Endodermal cell (in vitro differentiated cells): Measurements from ENCODE around the gene TNFRSF1B. TPM values are rescaled to one million over a fixed set of nuclear protein-coding genes. Genes with fewer than 3 reads are reported as not detected.

ENCODE experiments used
- DNase-seq: peaks from one replicate; pipeline ENCODE4 v3.0.0-alpha.2; 2017
- H3K27ac ChIP-seq: 2 replicates; pipeline ENCODE4 v1.5.1; 2013; ENCODE audit warnings: mild to moderate bottlenecking, low read depth, low read length, moderate library complexity
- H3K27me3 ChIP-seq: 2 replicates; pipeline ENCODE4 v1.6.1; 2013; ENCODE audit warnings: mild to moderate bottlenecking, low read length, moderate library complexity; ENCODE audit not compliant: insufficient read depth, control insufficient read depth, poor library complexity, severe bottlenecking
- H3K36me3 ChIP-seq: 2 replicates; pipeline ENCODE4 v1.7.0; 2013; ENCODE audit warnings: mild to moderate bottlenecking, low read length, moderate library complexity; ENCODE audit not compliant: control insufficient read depth, insufficient read depth
- H3K4me1 ChIP-seq: one replicate; pipeline ENCODE4 v1.7.0; 2013; ENCODE audit warnings: low read length; ENCODE audit not compliant: control insufficient read depth, insufficient read depth
- H3K4me3 ChIP-seq: 2 replicates; pipeline ENCODE4 v1.5.1; 2013; ENCODE audit warnings: mild to moderate bottlenecking, low read length, moderate library complexity
- H3K9ac ChIP-seq: 2 replicates; pipeline ENCODE4 v1.6.1; 2013; ENCODE audit warnings: mild to moderate bottlenecking, low read length, moderate library complexity; ENCODE audit not compliant: poor library complexity, severe bottlenecking; ENCODE audit errors: extremely low read depth
- H3K9me3 ChIP-seq: 2 replicates; pipeline ENCODE4 v1.6.1; 2013; ENCODE audit warnings: mild to moderate bottlenecking, low read length, moderate library complexity; ENCODE audit not compliant: control insufficient read depth
- H3K27ac Mint-ChIP-seq: 2 replicates; pipeline ENCODE4 v1.8.0; 2020; ENCODE audit warnings: mixed read lengths
- H3K27me3 Mint-ChIP-seq: 2 replicates; pipeline ENCODE4 v1.8.0; 2021; ENCODE audit warnings: mild to moderate bottlenecking, mixed read lengths; ENCODE audit not compliant: insufficient read depth
- H3K36me3 Mint-ChIP-seq: 2 replicates; pipeline ENCODE4 v1.8.0; 2020; ENCODE audit warnings: low read depth, mixed read lengths
- H3K4me1 Mint-ChIP-seq: 2 replicates; pipeline ENCODE4 v1.8.0; 2020; ENCODE audit warnings: mixed read lengths
- H3K4me3 Mint-ChIP-seq: 2 replicates; pipeline ENCODE4 v1.8.0; 2020; ENCODE audit warnings: mild to moderate bottlenecking, moderate library complexity, mixed read lengths
- H3K9me3 Mint-ChIP-seq: 2 replicates; pipeline ENCODE4 v1.8.0; 2020; ENCODE audit warnings: mild to moderate bottlenecking, mixed read lengths
- WGBS, 2 experiments: methylation state at CpG; one replicate each; pipeline versions ENCODE4 v1.1.5 to v1.1.7; 2013; ENCODE audit warnings: missing lambda C conversion rate in 2 of 2, mixed read lengths in 1 of 2; ENCODE audit not compliant: insufficient coverage in 1 of 2, insufficient read length in 1 of 2; 5-methylcytosine and 5-hydroxymethylcytosine counted together
- total RNA-seq, 2 donors: library from RNA; stranded (reverse); fragmentation: NEBNext Ultra II Directional in 1 of 2; extraction: Animal tissue kit (Norgen Biotek cat#: 25700) in 1 of 2; gene quantifications; 2 replicates in 1 of 2; 3 replicates in 1 of 2; pipeline ENCODE4 v1.2.1, GENCODE V29; 2021
- TF ChIP-seq, protein P1 (sequence below): fragments of 200-600 bp; sonication (generic); conservative IDR thresholded peaks from 2 replicates; pipeline ENCODE4 v1.5.0; 2021; ENCODE audit warnings: antibody characterized with exemption, mild to moderate bottlenecking

The TNFRSF1B gene
- total RNA-seq, 2 donors from 2014 or later, result 0.24 to 0.40 TPM

DNA sequence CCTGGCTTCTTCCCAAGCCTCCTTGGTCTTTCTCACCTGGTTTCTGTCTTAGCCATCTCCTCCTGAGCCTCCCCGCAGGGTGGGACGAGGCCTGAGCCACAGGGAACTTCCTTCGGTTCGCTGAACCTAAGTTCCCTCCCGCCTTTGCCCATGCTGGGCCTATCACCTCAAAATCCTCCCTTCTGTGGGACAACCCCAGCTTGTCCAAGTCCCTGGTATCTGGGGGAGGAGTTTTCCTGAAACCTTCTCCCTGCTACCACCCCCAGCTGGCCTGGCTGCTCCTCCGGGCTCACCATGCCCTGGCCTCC is 35.4 kb downstream of the TNFRSF1B start:
- no peaks in the 10 kb centered on the region for H3K36me3 Mint-ChIP-seq
- H3K27ac Mint-ChIP-seq, result no peak overlapping the region
- H3K27me3 ChIP-seq, result no peaks in the 10 kb centered on the region
- peak; percentile 76 for DNase-seq
- peaks cover 4% of the 10 kb centered on the region for H3K4me1 Mint-ChIP-seq
- no peaks in the 10 kb centered on the region for H3K36me3 ChIP-seq
- H3K9me3 Mint-ChIP-seq, result no peaks in the 10 kb centered on the region
- 70 to 73% methylated on average over 5 to 6 of the region's 6 CpGs for WGBS, 2 experiments
- H3K4me3 ChIP-seq, result no peak overlapping the region
- H3K27ac ChIP-seq, result no peak overlapping the region
- no peaks in the 10 kb centered on the region for H3K4me1 ChIP-seq
- no peaks in the 10 kb centered on the region for H3K9me3 ChIP-seq
- H3K9ac ChIP-seq, result no peak overlapping the region
- TF ChIP-seq, protein P1, sequence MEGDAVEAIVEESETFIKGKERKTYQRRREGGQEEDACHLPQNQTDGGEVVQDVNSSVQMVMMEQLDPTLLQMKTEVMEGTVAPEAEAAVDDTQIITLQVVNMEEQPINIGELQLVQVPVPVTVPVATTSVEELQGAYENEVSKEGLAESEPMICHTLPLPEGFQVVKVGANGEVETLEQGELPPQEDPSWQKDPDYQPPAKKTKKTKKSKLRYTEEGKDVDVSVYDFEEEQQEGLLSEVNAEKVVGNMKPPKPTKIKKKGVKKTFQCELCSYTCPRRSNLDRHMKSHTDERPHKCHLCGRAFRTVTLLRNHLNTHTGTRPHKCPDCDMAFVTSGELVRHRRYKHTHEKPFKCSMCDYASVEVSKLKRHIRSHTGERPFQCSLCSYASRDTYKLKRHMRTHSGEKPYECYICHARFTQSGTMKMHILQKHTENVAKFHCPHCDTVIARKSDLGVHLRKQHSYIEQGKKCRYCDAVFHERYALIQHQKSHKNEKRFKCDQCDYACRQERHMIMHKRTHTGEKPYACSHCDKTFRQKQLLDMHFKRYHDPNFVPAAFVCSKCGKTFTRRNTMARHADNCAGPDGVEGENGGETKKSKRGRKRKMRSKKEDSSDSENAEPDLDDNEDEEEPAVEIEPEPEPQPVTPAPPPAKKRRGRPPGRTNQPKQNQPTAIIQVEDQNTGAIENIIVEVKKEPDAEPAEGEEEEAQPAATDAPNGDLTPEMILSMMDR, result no peak
- no peaks in the 10 kb centered on the region for H3K27me3 Mint-ChIP-seq
- no peak overlapping the region for H3K4me3 Mint-ChIP-seq

DNA sequence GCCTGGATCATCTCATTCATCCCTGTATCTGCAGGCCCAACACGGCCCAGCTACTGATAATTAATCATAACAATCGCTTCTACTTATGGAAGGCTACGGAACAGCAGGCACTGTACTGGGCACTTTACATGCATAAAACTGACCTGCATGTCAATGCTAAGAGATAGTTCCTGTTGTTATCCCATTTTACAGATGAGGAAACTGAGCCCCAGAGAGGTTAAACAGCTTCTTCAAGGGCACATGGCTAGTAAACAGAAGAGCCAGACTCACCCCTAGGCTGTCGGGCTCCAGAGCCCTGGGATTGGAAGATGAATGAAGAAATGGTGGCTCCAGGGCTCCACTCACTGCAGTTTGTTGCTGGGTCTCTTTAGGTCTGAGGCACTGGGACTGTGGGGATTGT is 35.8 kb downstream of the TNFRSF1B start:
- Histone ChIP-seq H3K4me3 (no peak overlapping the region), H3K9me3 (no peaks in the 10 kb centered on the region), H3K4me1 (no peaks in the 10 kb centered on the region), H3K27me3 (no peaks in the 10 kb centered on the region), H3K9ac (no peak overlapping the region), H3K36me3 (no peaks in the 10 kb centered on the region), H3K27ac (no peak overlapping the region)
- H3K4me1 Mint-ChIP-seq, result peaks cover 4% of the 10 kb centered on the region
- TF ChIP-seq, protein P1, result no peak
- DNase-seq, result no peak
- H3K4me3 Mint-ChIP-seq, result no peak overlapping the region
- no peak overlapping the region for H3K27ac Mint-ChIP-seq
- 89 to 97% methylated on average over 4 of the region's 4 CpGs for WGBS, 2 experiments
- no peaks in the 10 kb centered on the region for H3K36me3 Mint-ChIP-seq
- no peaks in the 10 kb centered on the region for H3K9me3 Mint-ChIP-seq
- H3K27me3 Mint-ChIP-seq, result no peaks in the 10 kb centered on the region

DNA sequence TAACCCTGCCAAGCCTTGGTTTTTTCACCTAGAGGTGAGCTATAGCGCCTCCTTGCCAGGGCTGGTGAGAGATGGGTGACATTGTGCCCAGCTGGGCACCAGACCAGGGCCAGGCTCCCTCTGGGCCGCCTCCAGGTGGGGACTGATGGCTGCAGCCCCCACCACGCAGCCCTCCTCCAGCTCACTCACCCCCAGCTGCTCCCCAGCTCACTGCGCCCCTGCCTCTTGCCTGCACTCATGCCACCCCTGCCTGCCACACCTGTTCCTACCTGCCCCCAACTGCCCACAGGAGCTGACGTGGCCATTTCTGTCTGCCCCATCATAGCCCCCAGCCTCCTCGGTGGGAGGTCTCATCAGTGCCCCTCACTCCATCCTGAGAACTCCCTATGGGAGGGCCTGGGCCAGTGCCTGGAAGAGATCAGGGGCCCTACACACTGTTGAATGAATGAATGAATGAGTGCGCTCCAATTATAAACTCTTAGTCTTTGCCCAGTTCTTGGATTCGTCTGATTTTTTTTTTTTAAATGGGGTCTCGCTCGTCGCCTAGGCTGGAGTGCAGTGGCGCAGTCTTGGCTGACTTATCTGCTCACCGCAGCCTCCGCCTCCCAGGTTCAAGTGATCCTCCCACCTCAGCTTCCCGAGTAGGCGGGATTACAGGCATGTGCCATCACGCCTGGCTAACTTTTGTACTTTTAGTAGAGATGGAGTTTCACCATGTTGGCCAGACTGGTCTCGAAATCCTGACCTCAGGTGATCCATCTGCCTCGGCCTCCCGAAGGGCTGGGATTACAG is 36.6 kb downstream of the TNFRSF1B start:
- TF ChIP-seq, protein P1, result no peak
- H3K9me3 ChIP-seq, result no peaks in the 10 kb centered on the region
- H3K27me3 Mint-ChIP-seq, result no peaks in the 10 kb centered on the region
- no peak overlapping the region for H3K9ac ChIP-seq
- no peaks in the 10 kb centered on the region for H3K36me3 Mint-ChIP-seq
- no peak for DNase-seq
- H3K27me3 ChIP-seq, result no peaks in the 10 kb centered on the region
- no peak overlapping the region for H3K27ac ChIP-seq
- no peaks in the 10 kb centered on the region for H3K4me1 ChIP-seq
- no peak overlapping the region for H3K4me3 ChIP-seq
- 84 to 90% methylated on average over 15 to 20 of the region's 20 CpGs for WGBS, 2 experiments
- H3K36me3 ChIP-seq, result no peaks in the 10 kb centered on the region
- no peak overlapping the region for H3K4me3 Mint-ChIP-seq
- H3K4me1 Mint-ChIP-seq, result peaks cover 4% of the 10 kb centered on the region
- H3K27ac Mint-ChIP-seq, result no peak overlapping the region
- H3K9me3 Mint-ChIP-seq, result no peaks in the 10 kb centered on the region
